HEK293T (cell line): ENCODE results near the gene MLLT10.

Experiments
- CTCF ChIA-PET: fragments of 350-600 bp; formaldehyde crosslinking; extraction: SDS; loops from one replicate; lab custom pipeline; 2021; ENCODE audit warnings: antibody characterized with exemption, inconsistent platforms; lab: Yijun Ruan, JAX
- POLR2A ChIA-PET: fragments of 350-600 bp; formaldehyde crosslinking; extraction: SDS; loops from one replicate; lab custom pipeline; 2020; ENCODE audit warnings: antibody characterized with exemption, inconsistent platforms; lab: Yijun Ruan, JAX
- DNase-seq: peaks from one replicate; pipeline ENCODE4 v3.0.0; 2012; ENCODE audit warnings: mixed read lengths; ENCODE audit errors: extremely low spot score
- ARNT ChIP-seq: fragments of 450-650 bp; IDR thresholded peaks from 2 replicates; pipeline ENCODE4 v1.6.1; 2017; ENCODE audit warnings: mild to moderate bottlenecking
- BHLHE40 ChIP-seq: fragments of 450-650 bp; IDR thresholded peaks from 2 replicates; pipeline ENCODE4 v1.6.1; 2016; ENCODE audit warnings: mild to moderate bottlenecking, moderate library complexity, borderline replicate concordance
- CTBP1 ChIP-seq: fragments of 450-650 bp; IDR thresholded peaks from 2 replicates; pipeline ENCODE4 v1.6.1; 2016; ENCODE audit warnings: borderline replicate concordance
- ELF4 ChIP-seq: fragments of 450-650 bp; IDR thresholded peaks from 2 replicates; pipeline ENCODE4 v1.6.1; 2017; ENCODE audit warnings: antibody characterized with exemption
- FOXA1 ChIP-seq: fragments of 450-650 bp; IDR thresholded peaks from 2 replicates; pipeline ENCODE4 v1.6.1; 2016; ENCODE audit warnings: mild to moderate bottlenecking
- FOXK2 ChIP-seq: fragments of 450-650 bp; IDR thresholded peaks from 2 replicates; pipeline ENCODE4 v1.6.1; 2016; ENCODE audit warnings: mild to moderate bottlenecking
- FOXM1 ChIP-seq: fragments of 450-650 bp; IDR thresholded peaks from 2 replicates; pipeline ENCODE4 v1.6.1; 2017; ENCODE audit warnings: mild to moderate bottlenecking, borderline replicate concordance
- HDGF ChIP-seq: fragments of 450-650 bp; IDR thresholded peaks from 2 replicates; pipeline ENCODE4 v1.6.1; 2017; ENCODE audit warnings: antibody characterized with exemption, borderline replicate concordance
- L3MBTL2 ChIP-seq: fragments of 450-650 bp; conservative IDR thresholded peaks from 2 replicates; pipeline ENCODE4 v1.6.1; 2016; ENCODE audit warnings: mild to moderate bottlenecking
- LEF1 ChIP-seq: fragments of 450-650 bp; IDR thresholded peaks from 2 replicates; pipeline ENCODE4 v1.6.1; 2017; ENCODE audit warnings: mild to moderate bottlenecking, borderline replicate concordance
- NFRKB ChIP-seq: fragments of 450-650 bp; IDR thresholded peaks from 2 replicates; pipeline ENCODE4 v1.6.1; 2016; ENCODE audit warnings: mild to moderate bottlenecking, moderate library complexity
- PKNOX1 ChIP-seq: fragments of 450-650 bp; IDR thresholded peaks from 2 replicates; pipeline ENCODE4 v1.6.1; 2016
- SP1 ChIP-seq: fragments of 450-650 bp; IDR thresholded peaks from 2 replicates; pipeline ENCODE4 v1.6.1; 2017
- SUZ12 ChIP-seq: fragments of 450-650 bp; IDR thresholded peaks from 2 replicates; pipeline ENCODE4 v1.6.1; 2016; ENCODE audit warnings: mild to moderate bottlenecking
- TARDBP ChIP-seq: fragments of 450-650 bp; IDR thresholded peaks from 2 replicates; pipeline ENCODE4 v1.6.1; 2016
- ZNF384 ChIP-seq: fragments of 450-650 bp; IDR thresholded peaks from 2 replicates; pipeline ENCODE4 v1.6.1; 2016

Gene MLLT10

GRCh38 chr10:21668831-21669230 lies 134.8 kb downstream of the MLLT10 start:
- no peak for DNase-seq
- POLR2A ChIA-PET: no interaction called here
- TF ChIP-seq PKNOX1 (no peak), SP1 (no peak), LEF1 (no peak)
- CTCF ChIA-PET: no interaction called here

DNA sequence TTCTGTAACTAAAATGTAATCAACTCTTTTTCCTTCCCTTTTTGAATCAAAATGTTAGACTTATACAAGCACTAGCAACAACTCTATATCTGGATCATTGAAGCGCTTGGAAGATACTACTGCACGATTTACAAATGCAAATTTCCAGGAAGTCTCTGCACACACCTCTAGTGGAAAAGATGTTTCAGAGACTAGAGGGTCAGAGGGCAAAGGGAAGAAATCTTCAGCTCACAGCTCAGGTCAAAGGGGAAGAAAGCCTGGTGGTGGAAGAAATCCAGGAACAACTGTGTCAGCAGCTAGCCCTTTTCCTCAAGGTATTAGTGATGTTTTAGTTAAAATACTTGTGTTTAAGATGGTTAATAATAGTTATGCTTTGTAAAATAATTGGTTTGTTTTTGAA lies 136.4 kb downstream of the MLLT10 start:
- CTCF ChIA-PET: no interaction called here
- no peak for TF ChIP-seq ARNT
- TF ChIP-seq TARDBP: no peak
- TF ChIP-seq ZNF384: no peak
- TF ChIP-seq SP1: no peak
- TF ChIP-seq PKNOX1: no peak
- TF ChIP-seq HDGF: no peak
- POLR2A ChIA-PET: no interaction called here
- no peak for DNase-seq

DNA sequence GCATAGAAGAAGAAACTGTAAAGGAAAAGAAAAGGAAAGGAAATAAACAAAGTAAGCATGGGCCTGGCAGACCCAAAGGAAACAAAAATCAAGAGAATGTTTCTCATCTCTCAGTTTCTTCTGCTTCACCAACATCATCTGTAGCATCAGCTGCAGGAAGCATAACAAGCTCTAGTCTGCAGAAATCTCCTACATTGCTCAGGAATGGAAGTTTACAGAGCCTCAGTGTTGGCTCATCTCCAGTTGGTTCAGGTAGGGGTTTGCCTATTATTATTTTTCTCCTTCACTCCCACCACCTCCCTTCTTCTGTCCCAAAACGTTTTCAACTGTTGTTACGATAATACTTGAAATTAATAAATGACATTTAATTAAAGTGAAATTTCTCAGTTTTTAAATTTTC lies 139.6 kb downstream of the MLLT10 start:
- POLR2A ChIA-PET: no interaction called here
- TF ChIP-seq FOXM1 (no peak), TARDBP (no peak), LEF1 (no peak), BHLHE40 (no peak), ELF4 (no peak), SP1 (no peak), CTBP1 (no peak), ZNF384 (no peak), NFRKB (no peak), L3MBTL2 (no peak), HDGF (no peak), FOXA1 (no peak), PKNOX1 (no peak), ARNT (no peak)
- DNase-seq: no peak

GRCh38 chr10:21675157-21675796 lies 141.2 kb downstream of the MLLT10 start:
- no peak for TF ChIP-seq HDGF
- TF ChIP-seq TARDBP: no peak
- no peak for TF ChIP-seq ARNT
- TF ChIP-seq FOXK2: no peak
- no peak for TF ChIP-seq PKNOX1
- TF ChIP-seq SP1: no peak
- TF ChIP-seq ELF4: no peak
- TF ChIP-seq FOXA1: no peak
- TF ChIP-seq NFRKB: no peak
- TF ChIP-seq L3MBTL2: no peak
- TF ChIP-seq LEF1: no peak
- TF ChIP-seq CTBP1: no peak
- TF ChIP-seq ZNF384: no peak
- no peak for TF ChIP-seq SUZ12
- CTCF ChIA-PET: no interaction called here
- POLR2A ChIA-PET: no interaction called here
- DNase-seq: peak; percentile 47

More for the DNA sequence above, 139.6 kb downstream of the MLLT10 start:
- CTCF ChIA-PET: no interaction called here

DNA sequence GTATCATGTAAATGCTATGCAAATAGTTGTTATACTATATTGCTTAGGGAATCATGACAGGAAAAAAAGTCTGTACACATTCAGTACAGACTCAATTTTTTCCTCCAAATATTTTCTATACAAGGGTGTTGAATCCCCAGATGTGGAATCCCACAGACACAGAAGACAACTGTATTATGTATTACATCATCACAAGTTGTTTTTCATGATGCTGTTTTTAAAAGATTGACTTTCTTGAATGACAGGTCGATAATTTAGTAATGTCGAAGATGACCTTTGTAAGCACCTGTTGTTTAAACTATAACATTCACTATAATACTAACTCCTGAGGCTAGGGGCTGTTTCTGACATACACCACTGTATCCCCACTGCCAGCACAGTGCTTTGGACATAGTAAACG lies 143.5 kb downstream of the MLLT10 start:
- TF ChIP-seq CTBP1 (no peak), TARDBP (no peak)
- POLR2A ChIA-PET: no interaction called here
- CTCF ChIA-PET: no interaction called here
- no peak for DNase-seq

GRCh38 chr10:21681156-21681555 lies 147.1 kb downstream of the MLLT10 start:
- DNase-seq: no peak
- TF ChIP-seq LEF1: no peak
- TF ChIP-seq BHLHE40: no peak
- no peak for TF ChIP-seq L3MBTL2
- no peak for TF ChIP-seq TARDBP
- no peak for TF ChIP-seq FOXM1
- no peak for TF ChIP-seq NFRKB
- POLR2A ChIA-PET: no interaction called here
- CTCF ChIA-PET: no interaction called here

GRCh38 chr10:21687266-21688008 lies 153.4 kb downstream of the MLLT10 start:
- no peak for DNase-seq
- no peak for TF ChIP-seq L3MBTL2
- no peak for TF ChIP-seq ZNF384
- TF ChIP-seq TARDBP: no peak
- no peak for TF ChIP-seq LEF1
- no peak for TF ChIP-seq BHLHE40
- TF ChIP-seq SP1: no peak
- TF ChIP-seq NFRKB: no peak
- no peak for TF ChIP-seq FOXA1
- TF ChIP-seq PKNOX1: no peak
- no peak for TF ChIP-seq HDGF
- TF ChIP-seq ELF4: no peak
- no peak for TF ChIP-seq CTBP1
- TF ChIP-seq ARNT: no peak
- TF ChIP-seq SUZ12: no peak
- TF ChIP-seq FOXM1: no peak
- TF ChIP-seq FOXK2: no peak
- ChIA-PET POLR2A (no interaction called here), CTCF (no interaction called here)
